HEK293 (cell line): ENCODE measurements around the gene C6orf141.

Source experiments
- CTCF ChIA-PET: fragments of 350-600 bp; formaldehyde crosslinking; extraction: SDS; loops from one replicate; lab custom pipeline; 2021; ENCODE audit warnings: antibody characterized with exemption; lab: Yijun Ruan, JAX
- POLR2A ChIA-PET: fragments of 300-600 bp; formaldehyde crosslinking; extraction: SDS; loops from one replicate; lab custom pipeline; 2020; ENCODE audit warnings: antibody characterized with exemption, inconsistent platforms; lab: Yijun Ruan, JAX
- H3K27ac ChIP-seq: fragments of 200-500 bp; sonication (Bioruptor generic); 2 replicates; pipeline ENCODE4 v1.5.1; 2014; ENCODE audit warnings: low read depth, low read length, control low read depth, inconsistent platforms; ENCODE audit errors: extremely low read depth
- H3K36me3 ChIP-seq, 2 experiments: fragments of 200-500 bp in 1 of 2; sonication (Bioruptor generic) in 1 of 2; 1 replicate in 1 of 2; 2 replicates in 1 of 2; pipeline ENCODE4 v1.5.1; 2014 to 2017; ENCODE audit warnings: inconsistent platforms in 2 of 2, low read length in 2 of 2; ENCODE audit not compliant: control insufficient read depth in 2 of 2, insufficient read depth in 1 of 2
- H3K4me1 ChIP-seq: fragments of 200-500 bp; sonication (Bioruptor generic); 2 replicates; pipeline ENCODE4 v1.5.1; 2014; ENCODE audit warnings: mild to moderate bottlenecking, low read length, inconsistent platforms; ENCODE audit not compliant: control insufficient read depth, insufficient read depth
- H3K4me3 ChIP-seq: 2 replicates; pipeline ENCODE4 v1.5.1; 2011; ENCODE audit warnings: low read depth, mild to moderate bottlenecking, control low read depth, low read length, moderate library complexity
- H3K9me3 ChIP-seq: fragments of 200-500 bp; sonication (Bioruptor generic); 2 replicates; pipeline ENCODE4 v1.5.1; 2014; ENCODE audit warnings: low read depth, low read length, inconsistent platforms; ENCODE audit not compliant: control insufficient read depth, insufficient read depth
- OSR2 ChIP-seq: fragments of 450-650 bp; formaldehyde crosslinking; IDR thresholded peaks from 2 replicates; pipeline ENCODE4 v1.5.1; 2016; ENCODE audit warnings: missing biosample characterization, missing genetic modification characterization
- SCRT2 ChIP-seq: fragments of 450-650 bp; formaldehyde crosslinking; IDR thresholded peaks from 2 replicates; pipeline ENCODE4 v1.5.1; 2016; ENCODE audit warnings: missing biosample characterization, missing genetic modification characterization
- TCF7L2 ChIP-seq: IDR thresholded peaks from 2 replicates; pipeline ENCODE4 v1.6.1; 2011; ENCODE audit warnings: low read depth, mild to moderate bottlenecking, inconsistent platforms, low read length, moderate library complexity, borderline replicate concordance
- ZEB2 ChIP-seq: fragments of 450-650 bp; formaldehyde crosslinking; IDR thresholded peaks from 2 replicates; pipeline ENCODE4 v1.5.1; 2016; ENCODE audit warnings: missing biosample characterization, missing genetic modification characterization
- ZFP69B ChIP-seq: fragments of 450-650 bp; formaldehyde crosslinking; IDR thresholded peaks from 2 replicates; pipeline ENCODE4 v1.5.1; 2016; ENCODE audit warnings: missing biosample characterization, missing genetic modification characterization
- ZNF16 ChIP-seq: fragments of 450-650 bp; formaldehyde crosslinking; IDR thresholded peaks from 2 replicates; pipeline ENCODE4 v1.5.1; 2016; ENCODE audit warnings: low read depth, missing biosample characterization, missing genetic modification characterization
- ZNF175 ChIP-seq: fragments of 450-650 bp; formaldehyde crosslinking; IDR thresholded peaks from 2 replicates; pipeline ENCODE4 v1.5.1; 2016; ENCODE audit warnings: missing biosample characterization, missing genetic modification characterization
- ZNF2 ChIP-seq: fragments of 450-650 bp; formaldehyde crosslinking; IDR thresholded peaks from 2 replicates; pipeline ENCODE4 v1.5.1; 2016; ENCODE audit warnings: missing biosample characterization, missing genetic modification characterization
- ZNF24 ChIP-seq: fragments of 450-650 bp; formaldehyde crosslinking; IDR thresholded peaks from 2 replicates; pipeline ENCODE4 v1.5.1; 2016; ENCODE audit warnings: missing biosample characterization, missing genetic modification characterization
- ZNF335 ChIP-seq: fragments of 450-650 bp; formaldehyde crosslinking; conservative IDR thresholded peaks from 2 replicates; pipeline ENCODE4 v1.5.1; 2016; ENCODE audit warnings: missing biosample characterization, missing genetic modification characterization
- ZNF37A ChIP-seq: fragments of 450-650 bp; IDR thresholded peaks from 2 replicates; pipeline ENCODE4 v1.5.1; 2018; ENCODE audit warnings: missing biosample characterization, missing genetic modification characterization
- ZNF558 ChIP-seq: fragments of 450-650 bp; formaldehyde crosslinking; IDR thresholded peaks from 2 replicates; pipeline ENCODE4 v1.5.1; 2016; ENCODE audit warnings: missing biosample characterization, missing genetic modification characterization
- ZNF585B ChIP-seq: fragments of 450-650 bp; formaldehyde crosslinking; IDR thresholded peaks from 2 replicates; pipeline ENCODE4 v1.5.1; 2016; ENCODE audit warnings: missing biosample characterization, missing genetic modification characterization
- ZNF600 ChIP-seq: fragments of 450-650 bp; formaldehyde crosslinking; IDR thresholded peaks from 2 replicates; pipeline ENCODE4 v1.5.1; 2016; ENCODE audit warnings: missing biosample characterization, missing genetic modification characterization
- ZNF626 ChIP-seq: fragments of 450-650 bp; sonication (Bioruptor Pico); formaldehyde crosslinking; IDR thresholded peaks from 2 replicates; pipeline ENCODE4 v1.5.1; 2018; ENCODE audit warnings: missing biosample characterization, missing genetic modification characterization, inconsistent platforms
- ZNF660 ChIP-seq: fragments of 450-650 bp; IDR thresholded peaks from 2 replicates; pipeline ENCODE4 v1.5.1; 2018; ENCODE audit warnings: missing biosample characterization, mild to moderate bottlenecking, missing genetic modification characterization
- ZNF670 ChIP-seq: fragments of 450-650 bp; formaldehyde crosslinking; IDR thresholded peaks from 2 replicates; pipeline ENCODE4 v1.5.1; 2016; ENCODE audit warnings: missing biosample characterization, missing genetic modification characterization, low read depth
- ZNF701 ChIP-seq: fragments of 450-650 bp; formaldehyde crosslinking; IDR thresholded peaks from 2 replicates; pipeline ENCODE4 v1.5.1; 2016; ENCODE audit warnings: missing biosample characterization, missing genetic modification characterization
- ZSCAN23 ChIP-seq: fragments of 450-650 bp; formaldehyde crosslinking; IDR thresholded peaks from 2 replicates; pipeline ENCODE4 v1.5.1; 2016; ENCODE audit warnings: missing biosample characterization, missing genetic modification characterization
- TF ChIP-seq, protein P1 (sequence below): fragments of 450-650 bp; formaldehyde crosslinking; IDR thresholded peaks from 2 replicates; pipeline ENCODE4 v1.5.1; 2016; ENCODE audit warnings: missing biosample characterization, missing genetic modification characterization
- TF ChIP-seq, protein P2 (sequence below): fragments of 450-650 bp; formaldehyde crosslinking; IDR thresholded peaks from 2 replicates; pipeline ENCODE4 v1.5.1; 2017; ENCODE audit warnings: missing biosample characterization, missing genetic modification characterization
- TF ChIP-seq, protein P3 (sequence below): fragments of 450-650 bp; IDR thresholded peaks from 2 replicates; pipeline ENCODE4 v1.5.1; 2018; ENCODE audit warnings: missing biosample characterization, mild to moderate bottlenecking, missing genetic modification characterization
- TF ChIP-seq, protein P4 (sequence below): fragments of 450-650 bp; formaldehyde crosslinking; IDR thresholded peaks from 2 replicates; pipeline ENCODE4 v1.5.1; 2017; ENCODE audit warnings: missing biosample characterization, missing genetic modification characterization
- TF ChIP-seq, protein P5 (sequence below): fragments of 450-650 bp; formaldehyde crosslinking; IDR thresholded peaks from 2 replicates; pipeline ENCODE4 v1.5.1; 2016; ENCODE audit warnings: missing biosample characterization, missing genetic modification characterization

C6orf141 gene

DNA sequence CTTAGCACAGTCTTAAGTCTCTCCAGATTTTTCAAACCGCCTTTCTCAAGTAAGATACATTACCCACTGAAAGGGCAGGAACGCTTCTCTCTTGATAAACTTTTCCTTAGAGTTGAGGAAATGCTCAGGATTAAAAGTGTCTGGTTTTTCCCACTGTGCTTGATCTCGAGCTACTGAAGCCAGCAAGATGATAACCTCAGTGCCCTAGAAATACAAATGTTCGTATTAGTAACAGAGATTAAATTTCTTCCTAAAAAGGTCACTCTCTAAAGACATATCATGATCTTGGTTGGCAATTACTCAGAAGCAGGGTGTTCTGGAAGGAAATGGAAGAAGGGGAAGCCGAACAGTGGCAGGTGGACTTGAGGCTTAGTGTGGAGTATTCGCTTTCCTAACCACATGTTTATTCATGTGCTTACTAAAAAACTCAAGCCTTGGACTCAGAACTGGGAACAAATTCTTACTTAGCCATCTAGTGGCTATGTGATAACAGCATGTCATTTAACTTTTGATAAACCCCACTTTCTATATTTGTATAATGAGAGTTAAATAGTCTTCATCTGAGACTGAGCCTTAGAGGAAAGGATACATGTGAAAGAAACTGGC, 20.1 kb downstream of the C6orf141 start:
- Histone ChIP-seq H3K36me3 (no peaks in the 10 kb centered on the region), H3K9me3 (no peaks in the 10 kb centered on the region), H3K27ac (no peak overlapping the region), H3K4me1 (peaks cover 15% of the 10 kb centered on the region), H3K4me3 (no peak overlapping the region)
- ChIA-PET CTCF (interaction anchor here (1.0 to 1.5 kb wide), 3 partner anchors 35 to 39 kb away, joined by 3 to 16 read pairs (median 4); no protein-coding TSS in a partner anchor), POLR2A (no interaction called here)
- no peak for TF ChIP-seq ZSCAN23
- peak; percentile 36; the same call in 1 of the 2 replicates for TF ChIP-seq OSR2 (tag by site-specific recombination)

DNA sequence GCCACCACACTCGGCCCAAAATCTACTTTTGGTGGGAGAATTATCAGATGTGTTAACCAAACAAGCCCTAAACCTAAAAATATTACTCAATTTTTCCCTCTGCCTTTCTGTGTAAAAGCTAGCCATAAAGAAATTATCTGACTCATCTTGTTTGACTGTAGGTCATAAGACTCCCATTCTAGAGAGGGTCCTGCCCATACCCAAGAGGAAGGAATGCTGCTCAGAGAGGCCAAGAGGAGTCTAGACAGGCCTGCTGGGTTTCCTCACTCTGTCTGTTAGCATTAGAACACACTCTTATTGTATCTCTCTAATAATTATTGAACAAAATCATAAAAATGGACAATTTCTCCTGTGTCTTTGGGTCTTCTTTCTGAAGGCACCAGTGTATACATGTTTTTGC, 26.1 kb downstream of the C6orf141 start:
- ChIA-PET POLR2A (no interaction called here), CTCF (interaction anchor here (2.6 kb wide), 1 partner anchor 30 kb away, joined by 8 read pairs; no protein-coding TSS in a partner anchor)
- TF ChIP-seq ZNF701 (tag by site-specific recombination) (no peak), ZNF585B (tag by site-specific recombination) (no peak), ZNF600 (tag by site-specific recombination) (no peak), ZNF16 (tag by site-specific recombination) (no peak), ZNF2 (no peak), ZEB2 (tag by site-specific recombination) (no peak), ZNF24 (no peak), ZNF335 (tag by site-specific recombination) (no peak), ZNF558 (tag by site-specific recombination) (no peak), SCRT2 (tag by site-specific recombination) (no peak)
- TF ChIP-seq, protein P1, sequence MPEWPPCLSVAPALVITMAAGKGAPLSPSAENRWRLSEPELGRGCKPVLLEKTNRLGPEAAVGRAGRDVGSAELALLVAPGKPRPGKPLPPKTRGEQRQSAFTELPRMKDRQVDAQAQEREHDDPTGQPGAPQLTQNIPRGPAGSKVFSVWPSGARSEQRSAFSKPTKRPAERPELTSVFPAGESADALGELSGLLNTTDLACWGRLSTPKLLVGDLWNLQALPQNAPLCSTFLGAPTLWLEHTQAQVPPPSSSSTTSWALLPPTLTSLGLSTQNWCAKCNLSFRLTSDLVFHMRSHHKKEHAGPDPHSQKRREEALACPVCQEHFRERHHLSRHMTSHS (tag by site-specific recombination), result no peak
- TF ChIP-seq, protein P2, sequence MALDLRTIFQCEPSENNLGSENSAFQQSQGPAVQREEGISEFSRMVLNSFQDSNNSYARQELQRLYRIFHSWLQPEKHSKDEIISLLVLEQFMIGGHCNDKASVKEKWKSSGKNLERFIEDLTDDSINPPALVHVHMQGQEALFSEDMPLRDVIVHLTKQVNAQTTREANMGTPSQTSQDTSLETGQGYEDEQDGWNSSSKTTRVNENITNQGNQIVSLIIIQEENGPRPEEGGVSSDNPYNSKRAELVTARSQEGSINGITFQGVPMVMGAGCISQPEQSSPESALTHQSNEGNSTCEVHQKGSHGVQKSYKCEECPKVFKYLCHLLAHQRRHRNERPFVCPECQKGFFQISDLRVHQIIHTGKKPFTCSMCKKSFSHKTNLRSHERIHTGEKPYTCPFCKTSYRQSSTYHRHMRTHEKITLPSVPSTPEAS (tag by site-specific recombination), result no peak

DNA sequence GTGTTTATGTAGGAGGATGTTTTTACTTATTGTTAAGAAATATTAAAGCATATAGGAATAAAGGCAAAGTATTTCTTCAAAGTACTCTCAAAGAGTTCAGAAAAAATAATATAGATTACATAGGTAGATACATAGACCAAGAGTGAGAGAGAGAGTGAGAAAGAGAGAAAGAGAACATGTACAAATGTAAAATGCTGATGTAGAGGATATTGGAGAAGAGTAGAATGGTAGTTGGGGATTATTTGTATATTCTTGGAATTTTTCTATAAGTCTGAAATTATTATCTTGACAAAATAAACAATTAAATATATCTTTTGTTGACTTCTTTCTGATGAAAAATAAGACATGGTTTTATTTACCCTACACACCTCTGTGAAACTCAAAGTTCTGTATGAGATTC, 29.2 kb downstream of the C6orf141 start:
- POLR2A ChIA-PET, result no interaction called here
- Histone ChIP-seq H3K27ac (no peak overlapping the region), H3K4me1 (no peaks in the 10 kb centered on the region), H3K9me3 (no peaks in the 10 kb centered on the region)
- TF ChIP-seq ZFP69B (no peak), ZNF37A (tag by site-specific recombination) (no peak), ZNF175 (tag by site-specific recombination) (no peak), TCF7L2 (no peak), ZNF585B (tag by site-specific recombination) (no peak), ZNF660 (tag by site-specific recombination) (no peak), ZNF558 (tag by site-specific recombination) (no peak), ZNF670 (tag by site-specific recombination) (no peak), ZNF626 (no peak)
- TF ChIP-seq, protein P3, sequence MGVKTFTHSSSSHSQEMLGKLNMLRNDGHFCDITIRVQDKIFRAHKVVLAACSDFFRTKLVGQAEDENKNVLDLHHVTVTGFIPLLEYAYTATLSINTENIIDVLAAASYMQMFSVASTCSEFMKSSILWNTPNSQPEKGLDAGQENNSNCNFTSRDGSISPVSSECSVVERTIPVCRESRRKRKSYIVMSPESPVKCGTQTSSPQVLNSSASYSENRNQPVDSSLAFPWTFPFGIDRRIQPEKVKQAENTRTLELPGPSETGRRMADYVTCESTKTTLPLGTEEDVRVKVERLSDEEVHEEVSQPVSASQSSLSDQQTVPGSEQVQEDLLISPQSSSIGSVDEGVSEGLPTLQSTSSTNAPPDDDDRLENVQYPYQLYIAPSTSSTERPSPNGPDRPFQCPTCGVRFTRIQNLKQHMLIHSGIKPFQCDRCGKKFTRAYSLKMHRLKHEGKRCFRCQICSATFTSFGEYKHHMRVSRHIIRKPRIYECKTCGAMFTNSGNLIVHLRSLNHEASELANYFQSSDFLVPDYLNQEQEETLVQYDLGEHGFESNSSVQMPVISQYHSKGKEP, result no peak
- TF ChIP-seq, protein P4, sequence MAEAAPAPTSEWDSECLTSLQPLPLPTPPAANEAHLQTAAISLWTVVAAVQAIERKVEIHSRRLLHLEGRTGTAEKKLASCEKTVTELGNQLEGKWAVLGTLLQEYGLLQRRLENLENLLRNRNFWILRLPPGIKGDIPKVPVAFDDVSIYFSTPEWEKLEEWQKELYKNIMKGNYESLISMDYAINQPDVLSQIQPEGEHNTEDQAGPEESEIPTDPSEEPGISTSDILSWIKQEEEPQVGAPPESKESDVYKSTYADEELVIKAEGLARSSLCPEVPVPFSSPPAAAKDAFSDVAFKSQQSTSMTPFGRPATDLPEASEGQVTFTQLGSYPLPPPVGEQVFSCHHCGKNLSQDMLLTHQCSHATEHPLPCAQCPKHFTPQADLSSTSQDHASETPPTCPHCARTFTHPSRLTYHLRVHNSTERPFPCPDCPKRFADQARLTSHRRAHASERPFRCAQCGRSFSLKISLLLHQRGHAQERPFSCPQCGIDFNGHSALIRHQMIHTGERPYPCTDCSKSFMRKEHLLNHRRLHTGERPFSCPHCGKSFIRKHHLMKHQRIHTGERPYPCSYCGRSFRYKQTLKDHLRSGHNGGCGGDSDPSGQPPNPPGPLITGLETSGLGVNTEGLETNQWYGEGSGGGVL, result no peak
- TF ChIP-seq, protein P5, sequence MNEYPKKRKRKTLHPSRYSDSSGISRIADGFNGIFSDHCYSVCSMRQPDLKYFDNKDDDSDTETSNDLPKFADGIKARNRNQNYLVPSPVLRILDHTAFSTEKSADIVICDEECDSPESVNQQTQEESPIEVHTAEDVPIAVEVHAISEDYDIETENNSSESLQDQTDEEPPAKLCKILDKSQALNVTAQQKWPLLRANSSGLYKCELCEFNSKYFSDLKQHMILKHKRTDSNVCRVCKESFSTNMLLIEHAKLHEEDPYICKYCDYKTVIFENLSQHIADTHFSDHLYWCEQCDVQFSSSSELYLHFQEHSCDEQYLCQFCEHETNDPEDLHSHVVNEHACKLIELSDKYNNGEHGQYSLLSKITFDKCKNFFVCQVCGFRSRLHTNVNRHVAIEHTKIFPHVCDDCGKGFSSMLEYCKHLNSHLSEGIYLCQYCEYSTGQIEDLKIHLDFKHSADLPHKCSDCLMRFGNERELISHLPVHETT (tag by site-specific recombination), result no peak
- TF ChIP-seq, all 188 proteins: peak for 0
- CTCF ChIA-PET, result interaction anchor here (0.6 to 0.7 kb wide), 2 partner anchors 27 to 47 kb away, joined by 3 read pairs; no protein-coding TSS in a partner anchor
- no peak overlapping the region for H3K4me3 ChIP-seq
- H3K36me3 ChIP-seq, result no peaks in the 10 kb centered on the region

More for the DNA sequence above, 26.1 kb downstream of the C6orf141 start:
- Histone ChIP-seq H3K27ac (no peak overlapping the region), H3K9me3 (no peaks in the 10 kb centered on the region), H3K4me1 (no peaks in the 10 kb centered on the region), H3K36me3 (no peaks in the 10 kb centered on the region), H3K4me3 (no peak overlapping the region)
